ENCODE results near the gene ANKRD13B. TPM values are rescaled to one million over a fixed set of nuclear protein-coding genes. Genes with fewer than 3 reads are reported as not detected.

Gene ANKRD13B
- total RNA-seq, 1 donor from 2014 or later: 27.5 TPM

- H3K9me3 Mint-ChIP-seq (ENCODE audit: low read depth): no peaks in the 10 kb centered on the region
- H3K27me3 Mint-ChIP-seq: peaks cover 50% of the 10 kb centered on the region
- no peak for DNase-seq (ENCODE audit: low spot score, unreplicated experiment)
- no peak overlapping the region for H3K4me3 Mint-ChIP-seq (ENCODE audit: low read depth)
- TF ChIP-seq, protein P1, sequence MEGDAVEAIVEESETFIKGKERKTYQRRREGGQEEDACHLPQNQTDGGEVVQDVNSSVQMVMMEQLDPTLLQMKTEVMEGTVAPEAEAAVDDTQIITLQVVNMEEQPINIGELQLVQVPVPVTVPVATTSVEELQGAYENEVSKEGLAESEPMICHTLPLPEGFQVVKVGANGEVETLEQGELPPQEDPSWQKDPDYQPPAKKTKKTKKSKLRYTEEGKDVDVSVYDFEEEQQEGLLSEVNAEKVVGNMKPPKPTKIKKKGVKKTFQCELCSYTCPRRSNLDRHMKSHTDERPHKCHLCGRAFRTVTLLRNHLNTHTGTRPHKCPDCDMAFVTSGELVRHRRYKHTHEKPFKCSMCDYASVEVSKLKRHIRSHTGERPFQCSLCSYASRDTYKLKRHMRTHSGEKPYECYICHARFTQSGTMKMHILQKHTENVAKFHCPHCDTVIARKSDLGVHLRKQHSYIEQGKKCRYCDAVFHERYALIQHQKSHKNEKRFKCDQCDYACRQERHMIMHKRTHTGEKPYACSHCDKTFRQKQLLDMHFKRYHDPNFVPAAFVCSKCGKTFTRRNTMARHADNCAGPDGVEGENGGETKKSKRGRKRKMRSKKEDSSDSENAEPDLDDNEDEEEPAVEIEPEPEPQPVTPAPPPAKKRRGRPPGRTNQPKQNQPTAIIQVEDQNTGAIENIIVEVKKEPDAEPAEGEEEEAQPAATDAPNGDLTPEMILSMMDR (IDR thresholded peaks at IDR 0.05; ENCODE audit: unreplicated experiment): no peak
- H3K27ac Mint-ChIP-seq: no peak overlapping the region
- H3K4me1 Mint-ChIP-seq (ENCODE audit: low read depth): no peaks in the 10 kb centered on the region
- peaks cover 2% of the 10 kb centered on the region for H3K36me3 Mint-ChIP-seq (ENCODE audit: insufficient read depth)
These were observed 32.3 kb downstream of the ANKRD13B start for GRCh38 chr17:29625037-29625750.

- TF ChIP-seq, protein P1 (IDR thresholded peaks at IDR 0.05; ENCODE audit: unreplicated experiment): no peak
- Mint-ChIP-seq H3K9me3 (ENCODE audit: low read depth) (no peaks in the 10 kb centered on the region), H3K27me3 (peaks cover 25% of the 10 kb centered on the region), H3K36me3 (ENCODE audit: insufficient read depth) (peaks cover 11% of the 10 kb centered on the region), H3K27ac (no peak overlapping the region), H3K4me3 (ENCODE audit: low read depth) (no peak overlapping the region), H3K4me1 (ENCODE audit: low read depth) (no peaks in the 10 kb centered on the region)
- no peak for DNase-seq (ENCODE audit: low spot score, unreplicated experiment)
These were observed 35.0 kb downstream of the ANKRD13B start for GRCh38 chr17:29627951-29628350.

- no peak for DNase-seq (ENCODE audit: low spot score, unreplicated experiment)
- H3K27me3 Mint-ChIP-seq: peaks cover 18% of the 10 kb centered on the region
- peaks cover 11% of the 10 kb centered on the region for H3K36me3 Mint-ChIP-seq (ENCODE audit: insufficient read depth)
- no peak overlapping the region for H3K27ac Mint-ChIP-seq
- no peaks in the 10 kb centered on the region for H3K9me3 Mint-ChIP-seq (ENCODE audit: low read depth)
- no peaks in the 10 kb centered on the region for H3K4me1 Mint-ChIP-seq (ENCODE audit: low read depth)
- H3K4me3 Mint-ChIP-seq (ENCODE audit: low read depth): no peak overlapping the region
- TF ChIP-seq, protein P1 (IDR thresholded peaks at IDR 0.05; ENCODE audit: unreplicated experiment): no peak
These were observed 35.7 kb downstream of the ANKRD13B start for GRCh38 chr17:29628644-29629043.

- no peaks in the 10 kb centered on the region for H3K9me3 Mint-ChIP-seq (ENCODE audit: low read depth)
- no peak overlapping the region for H3K27ac Mint-ChIP-seq
- no peak for DNase-seq (ENCODE audit: low spot score, unreplicated experiment)
- peaks cover 9% of the 10 kb centered on the region for H3K27me3 Mint-ChIP-seq
- H3K4me3 Mint-ChIP-seq (ENCODE audit: low read depth): no peak overlapping the region
- TF ChIP-seq, protein P1 (IDR thresholded peaks at IDR 0.05; ENCODE audit: unreplicated experiment): no peak
- H3K36me3 Mint-ChIP-seq (ENCODE audit: insufficient read depth): peaks cover 11% of the 10 kb centered on the region
- H3K4me1 Mint-ChIP-seq (ENCODE audit: low read depth): no peaks in the 10 kb centered on the region
These were observed 36.9 kb downstream of the ANKRD13B start for GRCh38 chr17:29629839-29630238.

DNA sequence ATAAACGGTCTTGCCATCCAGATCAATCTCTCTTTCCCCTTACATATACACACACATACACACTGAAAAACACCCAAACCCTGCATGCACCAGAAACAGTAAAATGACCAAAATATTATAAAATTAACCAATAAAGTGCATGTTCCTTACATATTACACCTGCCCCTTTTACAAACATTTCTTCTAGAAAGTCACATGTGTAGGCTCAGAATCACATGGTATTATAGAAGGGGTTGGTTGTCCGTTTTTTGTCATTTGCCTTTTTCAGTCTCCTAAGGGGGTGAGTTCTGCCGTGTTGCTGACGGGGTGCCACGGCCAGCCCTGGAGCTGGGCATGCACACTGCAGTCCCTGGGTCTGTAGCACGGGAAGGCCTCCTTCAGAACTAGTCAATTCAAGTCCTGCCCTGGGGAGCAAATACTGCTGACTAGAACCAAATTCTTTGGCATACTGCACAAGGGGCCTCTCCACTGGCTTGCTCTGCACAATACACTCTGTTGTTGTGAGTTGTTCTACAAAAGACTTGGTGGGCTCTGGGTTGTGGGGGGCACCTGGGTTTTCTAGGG, 37.8 kb downstream of the ANKRD13B start:
- Mint-ChIP-seq H3K36me3 (ENCODE audit: insufficient read depth) (peaks cover 15% of the 10 kb centered on the region), H3K27ac (no peak overlapping the region), H3K27me3 (peaks cover 3% of the 10 kb centered on the region), H3K9me3 (ENCODE audit: low read depth) (no peaks in the 10 kb centered on the region), H3K4me1 (ENCODE audit: low read depth) (no peaks in the 10 kb centered on the region), H3K4me3 (ENCODE audit: low read depth) (no peak overlapping the region)
- DNase-seq (ENCODE audit: low spot score, unreplicated experiment): no peak
- TF ChIP-seq, protein P1 (IDR thresholded peaks at IDR 0.05; ENCODE audit: unreplicated experiment): no peak

Data from progenitor cell of endocrine pancreas (in vitro differentiated cells).